ENCODE measurements around the gene GRIA1.
"Not testable (repeated sequence)": the region's sequence is repeated elsewhere in the genome, so short reads cannot be mapped to it uniquely, and the experiment has no call there.

GRIA1 gene

GRCh38 chr5:153671653-153672346 is 181.3 kb downstream of the GRIA1 start:
- no peak for DNase-seq

- DNase-seq, result no peak
Observed at GRCh38 chr5:153672347-153673090, 182.0 kb downstream of the GRIA1 start.

- DNase-seq, result no peak
Observed at GRCh38 chr5:153674356-153674755, 183.9 kb downstream of the GRIA1 start.

GRCh38 chr5:153676406-153676805 is 185.9 kb downstream of the GRIA1 start:
- DNase-seq, result no peak

GRCh38 chr5:153676821-153677220 is 186.4 kb downstream of the GRIA1 start:
- no peak for DNase-seq

GRCh38 chr5:153678617-153679329 is 188.3 kb downstream of the GRIA1 start:
- no peak for DNase-seq

- DNase-seq, result no peak
Observed at GRCh38 chr5:153690236-153690635, 199.8 kb downstream of the GRIA1 start.

GRCh38 chr5:153696256-153696655 is 205.8 kb downstream of the GRIA1 start:
- DNase-seq, result no peak

- DNase-seq, result no peak
Observed at GRCh38 chr5:153699035-153699434, 208.6 kb downstream of the GRIA1 start.

- peak in 2 of 3 experiments; percentile 9 to 52 for DNase-seq
Observed at GRCh38 chr5:153700940-153701339, 210.5 kb downstream of the GRIA1 start.

- DNase-seq, result no peak
Observed at GRCh38 chr5:153702265-153702664, 211.8 kb downstream of the GRIA1 start.

GRCh38 chr5:153704110-153704509 is 213.6 kb downstream of the GRIA1 start:
- no peak for DNase-seq

- DNase-seq, result no peak
Observed at GRCh38 chr5:153707626-153708025, 217.2 kb downstream of the GRIA1 start.

- DNase-seq, result no peak
Observed at GRCh38 chr5:153711755-153712154, 221.3 kb downstream of the GRIA1 start.

GRCh38 chr5:153712946-153713345 is 222.5 kb downstream of the GRIA1 start:
- DNase-seq, result no peak

GRCh38 chr5:153713943-153714342 is 223.5 kb downstream of the GRIA1 start:
- DNase-seq, result peak in 1 of 3 experiments; percentile 13

GRCh38 chr5:153714798-153715197 is 224.3 kb downstream of the GRIA1 start:
- no peak for DNase-seq

GRCh38 chr5:153717287-153717686 is 226.8 kb downstream of the GRIA1 start:
- no peak for DNase-seq

GRCh38 chr5:153718713-153719112 is 228.2 kb downstream of the GRIA1 start:
- DNase-seq, result no peak

- no peak for DNase-seq
Observed at GRCh38 chr5:153719324-153719723, 228.9 kb downstream of the GRIA1 start.

GRCh38 chr5:153723022-153723610 is 232.6 kb downstream of the GRIA1 start:
- DNase-seq, result not testable (repeated sequence)

GRCh38 chr5:153742060-153742459 is 251.6 kb downstream of the GRIA1 start:
- no peak for DNase-seq

- no peak for DNase-seq
Observed at GRCh38 chr5:153744751-153745150, 254.3 kb downstream of the GRIA1 start.

Data from NCI-H1417 (cell line).